H9 (cell line): ENCODE data around the gene GSN. TPM values are rescaled to one million over a fixed set of nuclear protein-coding genes. Genes with fewer than 3 reads are reported as not detected.

Experiments
- DNase-seq: peaks from one replicate; pipeline ENCODE4 v3.0.0-alpha.2; 2017
- H2AFZ ChIP-seq: one replicate; pipeline ENCODE4 v1.6.1; 2013; ENCODE audit warnings: mild to moderate bottlenecking, low read length, control low read depth, moderate library complexity
- H2AK5ac ChIP-seq: 2 replicates; pipeline ENCODE4 v1.6.1; 2013; ENCODE audit warnings: low read length, control low read depth, mixed read lengths; ENCODE audit not compliant: insufficient read length
- H2BK120ac ChIP-seq: one replicate; pipeline ENCODE4 v1.6.1; 2013; ENCODE audit warnings: low read depth, mild to moderate bottlenecking, low read length, control low read depth, inconsistent platforms; ENCODE audit not compliant: poor library complexity, severe bottlenecking
- H2BK12ac ChIP-seq: 2 replicates; pipeline ENCODE4 v1.6.1; 2013; ENCODE audit warnings: low read length, control low read depth, mixed read lengths, low read depth; ENCODE audit not compliant: insufficient read length
- H2BK15ac ChIP-seq: 2 replicates; pipeline ENCODE4 v1.6.1; 2013; ENCODE audit warnings: low read depth, low read length, control low read depth
- H2BK20ac ChIP-seq: one replicate; pipeline ENCODE4 v1.6.1; 2013; ENCODE audit warnings: low read depth, mild to moderate bottlenecking, low read length, control low read depth, inconsistent platforms; ENCODE audit not compliant: poor library complexity, severe bottlenecking
- H2BK5ac ChIP-seq: 2 replicates; pipeline ENCODE4 v1.6.1; 2013; ENCODE audit warnings: low read length, control low read depth, mixed read lengths; ENCODE audit not compliant: insufficient read length
- H3K14ac ChIP-seq: 2 replicates; pipeline ENCODE4 v1.6.1; 2013; ENCODE audit warnings: low read length, control low read depth; ENCODE audit not compliant: insufficient read depth
- H3K18ac ChIP-seq: 2 replicates; pipeline ENCODE4 v1.6.1; 2013; ENCODE audit warnings: low read depth, mild to moderate bottlenecking, mixed read lengths, low read length, control low read depth; ENCODE audit not compliant: insufficient read length
- H3K23ac ChIP-seq: 2 replicates; pipeline ENCODE4 v1.6.1; 2013; ENCODE audit warnings: low read length, control low read depth, mixed read lengths, low read depth; ENCODE audit not compliant: insufficient read length
- H3K23me2 ChIP-seq: 2 replicates; pipeline ENCODE4 v1.6.1; 2013; ENCODE audit warnings: low read depth, mild to moderate bottlenecking, mixed read lengths, low read length, control low read depth; ENCODE audit not compliant: insufficient read length, poor library complexity, severe bottlenecking
- H3K27ac ChIP-seq: 2 replicates; pipeline ENCODE4 v1.5.1; 2013; ENCODE audit warnings: low read length, control low read depth, mixed read lengths, low read depth; ENCODE audit not compliant: insufficient read length
- H3K27me3 ChIP-seq: 2 replicates; pipeline ENCODE4 v1.6.1; 2013; ENCODE audit warnings: low read length, control low read depth, inconsistent platforms; ENCODE audit not compliant: insufficient read depth
- H3K4ac ChIP-seq: 2 replicates; pipeline ENCODE4 v1.6.1; 2013; ENCODE audit warnings: low read depth, mild to moderate bottlenecking, control low read depth, inconsistent platforms, low read length, moderate library complexity
- H3K4me1 ChIP-seq: 2 replicates; pipeline ENCODE4 v1.6.1; 2013; ENCODE audit warnings: low read length, control low read depth, inconsistent platforms; ENCODE audit not compliant: insufficient read depth
- H3K4me2 ChIP-seq: 2 replicates; pipeline ENCODE4 v1.6.1; 2013; ENCODE audit warnings: low read length, control low read depth, mixed read lengths; ENCODE audit not compliant: insufficient read length, insufficient read depth
- H3K56ac ChIP-seq: 2 replicates; pipeline ENCODE4 v1.6.1; 2013; ENCODE audit warnings: low read depth, mild to moderate bottlenecking, mixed read lengths, low read length, control low read depth; ENCODE audit not compliant: insufficient read length
- H3K79me1 ChIP-seq: 2 replicates; pipeline ENCODE4 v1.6.1; 2013; ENCODE audit warnings: low read depth, mild to moderate bottlenecking, moderate library complexity, low read length, control low read depth, inconsistent platforms; ENCODE audit not compliant: insufficient read depth, poor library complexity, severe bottlenecking
- H3K79me2 ChIP-seq: 2 replicates; pipeline ENCODE4 v1.6.1; 2013; ENCODE audit warnings: low read length, control low read depth, inconsistent platforms; ENCODE audit not compliant: insufficient read depth
- H3K9ac ChIP-seq: 2 replicates; pipeline ENCODE4 v1.6.1; 2013; ENCODE audit warnings: low read length, control low read depth, mixed read lengths; ENCODE audit not compliant: insufficient read length; ENCODE audit errors: extremely low read depth
- H3K9me3 ChIP-seq: one replicate; pipeline ENCODE4 v1.6.1; 2013; ENCODE audit warnings: low read depth, low read length, inconsistent platforms; ENCODE audit not compliant: control insufficient read depth
- H3T11ph ChIP-seq: one replicate; pipeline ENCODE4 v1.6.1; 2013; ENCODE audit warnings: mild to moderate bottlenecking, low read length, control low read depth, inconsistent platforms
- H4K20me1 ChIP-seq: one replicate; pipeline ENCODE4 v1.6.1; 2013; ENCODE audit not compliant: control insufficient read depth, insufficient read length, insufficient read depth
- H4K5ac ChIP-seq: 2 replicates; pipeline ENCODE4 v1.6.1; 2013; ENCODE audit warnings: low read depth, mild to moderate bottlenecking, mixed read lengths, low read length, control low read depth; ENCODE audit not compliant: insufficient read length
- H4K8ac ChIP-seq: replicated peaks from 2 replicates; pipeline ENCODE4 v1.6.1; 2013; ENCODE audit warnings: low read length, control low read depth, mixed read lengths, low read depth; ENCODE audit not compliant: insufficient read length
- H4K91ac ChIP-seq: 2 replicates; pipeline ENCODE4 v1.6.1; 2013; ENCODE audit warnings: low read depth, mild to moderate bottlenecking, moderate library complexity, mixed read lengths, low read length, control low read depth; ENCODE audit not compliant: insufficient read length
- H3K27ac Mint-ChIP-seq, 3 experiments: 2 replicates in 2 of 3; 3 replicates in 1 of 3; pipeline ENCODE4 v1.8.0; 2020 to 2021; ENCODE audit warnings: mixed read lengths in 3 of 3, mild to moderate bottlenecking in 1 of 3, moderate library complexity in 1 of 3
- H3K27me3 Mint-ChIP-seq: 2 replicates; pipeline ENCODE4 v1.8.0; 2021; ENCODE audit warnings: low read depth, mild to moderate bottlenecking, moderate library complexity, mixed read lengths
- H3K36me3 Mint-ChIP-seq, 3 experiments: 2 replicates in 2 of 3; 3 replicates in 1 of 3; pipeline ENCODE4 v1.8.0; 2020 to 2021; ENCODE audit warnings: low read depth in 3 of 3, mixed read lengths in 3 of 3; ENCODE audit not compliant: insufficient read depth in 1 of 3
- H3K4me1 Mint-ChIP-seq, 2 experiments: 2 replicates each; pipeline ENCODE4 v1.8.0; 2020; ENCODE audit warnings: mixed read lengths in 2 of 2
- H3K4me3 Mint-ChIP-seq, 2 experiments: 2 replicates in 1 of 2; 3 replicates in 1 of 2; pipeline ENCODE4 v1.8.0; 2020 to 2021; ENCODE audit warnings: mild to moderate bottlenecking in 2 of 2, mixed read lengths in 2 of 2, moderate library complexity in 1 of 2
- H3K9me3 Mint-ChIP-seq, 2 experiments: 2 replicates in 1 of 2; 3 replicates in 1 of 2; pipeline ENCODE4 v1.8.0; 2020; ENCODE audit warnings: mild to moderate bottlenecking in 2 of 2, mixed read lengths in 2 of 2, moderate library complexity in 1 of 2
- CTCF ChIP-seq: fragments of 200-600 bp; sonication (generic); conservative IDR thresholded peaks from 3 replicates; pipeline ENCODE4 v1.8.0; 2021; ENCODE audit warnings: antibody characterized with exemption, mild to moderate bottlenecking
- WGBS: extraction: QIAGEN DNeasy Blood & Tissue Kit; methylation state at CpG from one replicate; pipeline ENCODE4 v1.1.7; 2013; ENCODE audit warnings: missing lambda C conversion rate, low lambda C conversion rate, mixed read lengths; ENCODE audit not compliant: insufficient read length; ENCODE audit errors: extremely low coverage; 5-methylcytosine and 5-hydroxymethylcytosine counted together
- total RNA-seq: library from RNA; stranded (reverse); gene quantifications from 2 replicates; pipeline ENCODE4 v1.2.1, GENCODE V29; 2021

GSN gene
- total RNA-seq, 1 experiment from 2014 or later, result 14.9 TPM

- H3K14ac ChIP-seq, result no peak overlapping the region; the same call in 1 of the 2 replicates
- no peak overlapping the region for H3K9ac ChIP-seq
- no peak for DNase-seq
- no peaks in the 10 kb centered on the region; a peak in 1 of 5 replicates for H3K9me3 Mint-ChIP-seq
- no peak overlapping the region for H4K8ac ChIP-seq
- peaks cover 3% of the 10 kb centered on the region; the same call in 1 of the 2 replicates for H3K4me1 ChIP-seq
- no peak overlapping the region for H3K4me3 Mint-ChIP-seq
- no peak overlapping the region for H2AK5ac ChIP-seq
- H3K27ac Mint-ChIP-seq, result no peak overlapping the region
- WGBS, result no CpG with 5 or more reads among the region's 11 CpGs
- H3K79me1 ChIP-seq, result no peaks in the 10 kb centered on the region
- H2BK15ac ChIP-seq, result no peak overlapping the region
- H3K18ac ChIP-seq, result no peak overlapping the region
- no peak overlapping the region for H2BK120ac ChIP-seq
- TF ChIP-seq CTCF, result no peak
- peaks cover 1% of the 10 kb centered on the region for H3K23me2 ChIP-seq
- H3K27me3 ChIP-seq, result peaks cover 56% of the 10 kb centered on the region; the same call in 1 of the 2 replicates
- H3K27me3 Mint-ChIP-seq, result peaks cover 98% of the 10 kb centered on the region
- no peak overlapping the region for H2AFZ ChIP-seq
- H2BK20ac ChIP-seq, result no peak overlapping the region
- H3K4me2 ChIP-seq, result no peak overlapping the region
- no peak overlapping the region for H2BK12ac ChIP-seq
- peaks cover 32 to 34% of the 10 kb centered on the region in 2 experiments for H3K4me1 Mint-ChIP-seq
- no peak overlapping the region for H3T11ph ChIP-seq
- H3K4ac ChIP-seq, result no peak overlapping the region
- H3K9me3 ChIP-seq, result no peaks in the 10 kb centered on the region
- H3K79me2 ChIP-seq, result no peaks in the 10 kb centered on the region
- no peak overlapping the region for H4K91ac ChIP-seq
- no peak overlapping the region for H2BK5ac ChIP-seq
- H3K56ac ChIP-seq, result no peak overlapping the region
- no peak overlapping the region for H3K27ac ChIP-seq
- H3K36me3 Mint-ChIP-seq, result peaks cover 0 to 3% (median 2%) of the 10 kb centered on the region in 3 experiments; a peak in 4 of 7 replicates
- no peaks in the 10 kb centered on the region for H4K20me1 ChIP-seq
- H4K5ac ChIP-seq, result no peak overlapping the region
- no peak overlapping the region for H3K23ac ChIP-seq
Measured at GRCh38 chr9:121280715-121281613, 13.0 kb downstream of the GSN start.
